GM12891 (cell line): ENCODE results near the gene VPS26C.

Source experiments
- PAX5 ChIP-seq: IDR thresholded peaks from 2 replicates; pipeline ENCODE4 v1.6.1; 2011; ENCODE audit warnings: low read length, moderate library complexity, mild to moderate bottlenecking; ENCODE audit not compliant: insufficient read depth, severe bottlenecking
- POLR2A ChIP-seq: IDR thresholded peaks from 2 replicates; pipeline ENCODE4 v1.6.1; 2011; ENCODE audit warnings: low read depth, low read length, control low read depth
- POLR2AphosphoS5 ChIP-seq: IDR thresholded peaks from 2 replicates; pipeline ENCODE4 v1.6.1; 2011; ENCODE audit warnings: low read depth, low read length, control low read depth
- SPI1 ChIP-seq: IDR thresholded peaks from 2 replicates; pipeline ENCODE4 v1.6.1; 2011; ENCODE audit warnings: low read depth, low read length, control low read depth

DNA sequence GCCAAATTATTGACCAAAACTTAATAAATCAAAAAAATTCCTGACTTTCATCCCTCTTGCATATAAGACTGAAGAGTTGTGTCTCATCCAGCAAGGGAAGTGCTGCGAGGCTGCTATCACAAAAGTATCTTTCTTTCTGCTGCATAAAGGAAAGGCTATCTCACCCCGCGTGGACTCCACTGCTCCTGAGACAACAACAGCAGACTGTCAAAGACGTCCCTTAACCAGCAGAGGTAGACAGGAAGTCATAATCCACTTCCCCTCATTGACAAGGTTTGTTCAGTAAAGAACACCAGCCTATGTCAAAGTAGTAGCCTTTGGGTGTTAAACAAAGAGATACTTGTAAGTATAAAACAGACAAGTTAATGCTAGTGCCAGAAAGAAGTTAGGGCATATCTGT lies 29.4 kb downstream of the VPS26C start:
- TF ChIP-seq POLR2AphosphoS5: no peak
- TF ChIP-seq POLR2A: no peak
- no peak for TF ChIP-seq SPI1
- TF ChIP-seq PAX5: no peak
